HG02870 (cell line): ENCODE data around the gene TEX264.

Experiments
- ATAC-seq: cut with Tn5 transposase; IDR thresholded peaks from one replicate; pipeline ENCODE4 v1.9.1; 2021; ENCODE audit warnings: mild to moderate bottlenecking, moderate library complexity; ENCODE audit not compliant: unreplicated experiment

The TEX264 gene

DNA sequence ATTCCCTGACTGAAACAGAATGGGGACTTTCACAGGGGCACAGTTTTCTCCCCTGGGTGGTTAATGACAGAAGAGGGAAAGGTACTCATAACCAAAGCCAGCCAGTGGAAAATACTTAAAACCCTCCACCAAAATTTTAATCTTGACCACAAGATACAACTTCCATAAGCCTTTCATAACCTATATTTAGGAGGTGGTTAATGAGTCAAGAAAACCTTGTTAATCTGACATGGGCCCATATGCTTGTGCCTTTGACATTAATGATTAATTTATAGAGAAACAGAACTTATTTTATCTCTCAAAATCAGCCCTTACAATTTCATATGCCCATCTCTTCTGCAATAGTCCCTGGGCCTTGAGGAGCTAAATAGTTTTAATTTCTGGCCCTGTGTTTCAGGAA lies 76.8 kb downstream of the TEX264 start:
- no peak for ATAC-seq

DNA sequence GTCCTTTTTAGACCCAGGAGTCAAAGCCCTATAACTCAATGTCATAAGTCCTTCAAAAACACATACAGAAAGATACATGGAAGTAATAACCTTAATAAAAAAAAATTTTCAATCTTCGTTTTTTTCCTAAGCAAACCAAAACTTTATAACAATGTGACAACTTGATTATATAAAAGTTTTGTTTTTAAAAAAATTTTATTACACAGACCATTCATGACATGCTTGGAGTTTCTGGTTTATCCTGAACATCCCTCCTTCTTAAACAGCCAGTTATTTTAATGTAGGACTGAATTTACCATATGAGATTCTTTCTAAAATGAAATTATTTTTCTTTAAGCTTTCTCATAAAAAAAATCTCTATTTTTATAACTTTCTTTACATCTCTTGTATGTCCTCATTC lies 77.3 kb downstream of the TEX264 start:
- no peak for ATAC-seq

DNA sequence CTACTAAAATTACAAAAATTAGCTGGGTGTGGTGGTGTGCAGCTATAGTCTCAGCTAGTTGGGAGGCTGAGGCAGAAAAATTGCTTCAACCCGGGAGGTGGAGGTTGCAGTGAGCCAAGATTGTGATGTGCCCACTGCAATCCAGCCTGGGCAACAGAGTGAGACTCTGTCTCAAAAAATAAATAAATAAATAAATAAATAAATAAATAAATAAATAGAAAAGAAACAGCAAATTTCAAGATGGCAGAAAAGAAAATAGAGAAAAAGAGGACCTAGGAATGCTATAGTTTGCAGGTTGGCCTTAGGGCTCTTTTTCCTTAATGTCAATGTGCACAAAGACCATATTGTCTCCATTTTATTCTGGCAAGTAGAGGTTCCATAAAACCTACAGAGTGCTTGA lies 79.8 kb downstream of the TEX264 start:
- no peak for ATAC-seq

- ATAC-seq = no peak
These were observed 80.2 kb downstream of the TEX264 start for GRCh38 chr3:51751287-51751686.
